Activated naive CD8-positive, alpha-beta T cell treated with anti-CD3 and anti-CD28 coated beads, Interleukin-2, amount 50 U/mL, for 16 hours (primary cell): ENCODE measurements around the gene ZNF783.
A peak's percentile ranks its signal among the peaks of the same experiment; 100 is the strongest.
"Not testable (repeated sequence)": the region's sequence is repeated elsewhere in the genome, so short reads cannot be mapped to it uniquely, and the experiment has no call there.

ENCODE experiments used
- DNase-seq: peaks from one replicate; pipeline ENCODE4 v3.0.0-alpha.2; 2020; ENCODE audit warnings: low read depth, low spot score

The ZNF783 gene

DNA sequence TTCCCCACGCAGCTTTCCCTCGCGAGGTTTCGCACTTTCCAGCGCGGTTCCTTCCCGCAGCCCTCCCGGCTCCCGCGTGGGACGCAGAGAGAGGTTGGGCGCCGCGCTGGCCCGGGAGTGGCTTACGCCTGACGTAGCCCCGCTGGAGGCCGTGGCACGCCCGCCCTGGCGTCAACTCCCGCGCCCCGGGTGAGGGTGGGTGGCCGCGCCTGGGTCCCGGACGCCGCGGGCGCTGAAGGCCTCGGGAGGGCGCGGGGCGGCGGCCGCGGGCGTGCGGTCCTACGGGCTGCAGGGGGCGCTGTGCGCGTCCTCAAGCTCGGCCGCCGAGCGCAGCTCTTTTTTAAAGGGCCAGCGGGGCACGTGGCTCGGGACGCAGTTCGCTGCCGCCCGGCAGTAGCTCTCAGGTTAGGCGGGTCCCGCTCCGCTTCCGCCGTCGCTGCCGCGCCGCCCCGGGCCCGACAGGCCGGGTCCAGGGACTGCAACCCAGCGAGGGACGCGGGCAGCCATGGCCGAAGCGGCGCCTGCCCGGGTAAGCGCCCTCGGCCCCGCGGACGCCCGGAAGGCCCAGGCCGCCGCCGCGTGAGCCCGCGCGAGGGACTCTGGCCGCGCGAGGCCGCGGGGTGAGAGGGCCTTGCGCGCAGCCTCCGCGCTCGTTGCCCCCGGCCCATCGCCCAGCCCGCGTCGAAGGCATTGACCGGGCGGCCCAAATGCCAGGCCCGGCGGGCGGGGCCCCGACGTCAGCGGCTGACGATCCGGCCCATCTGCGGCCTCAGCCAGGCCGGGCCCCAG lies at the start of gene ZNF783:
Gene ZNF783, plus strand, starts transcription at position 368 of the 789 bp plus-strand sequence. Its CDS starts 138 bp downstream, at position 506.
- DNase-seq: peak; percentile 61

DNA sequence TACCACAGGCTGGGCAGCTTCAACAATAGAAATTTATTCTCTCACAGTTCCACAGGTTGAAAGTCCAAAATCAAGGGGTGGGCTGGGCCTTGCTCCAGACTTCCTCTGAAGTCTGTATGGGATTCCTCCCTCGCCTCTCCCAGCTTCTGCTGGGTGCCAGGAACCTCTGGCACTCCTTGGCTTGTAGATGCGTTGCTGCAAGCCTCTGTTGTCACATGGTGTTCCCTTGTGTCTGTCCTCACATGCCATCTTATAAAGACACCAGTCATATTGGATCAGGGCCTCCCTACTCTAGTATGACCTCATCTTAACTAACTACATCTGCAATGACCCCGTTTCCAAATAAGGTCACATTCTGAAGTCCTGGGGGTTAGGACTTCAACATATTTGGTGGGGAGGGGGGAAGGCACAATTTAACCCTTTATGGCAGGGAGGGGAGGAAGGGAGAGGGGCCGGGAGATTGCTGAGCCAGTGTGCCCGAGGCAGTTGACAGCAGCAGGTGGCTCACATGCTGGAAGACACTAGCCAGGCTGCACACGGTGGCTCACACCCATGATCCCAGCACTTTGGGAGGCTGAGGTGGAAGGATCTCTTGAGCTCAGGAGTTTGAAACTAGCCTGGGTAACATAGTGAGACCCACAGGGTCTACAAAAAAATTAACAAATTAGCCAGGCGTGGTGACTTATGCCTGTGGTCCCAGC lies 47.8 kb upstream of the ZNF783 start:
- no peak for DNase-seq

DNA sequence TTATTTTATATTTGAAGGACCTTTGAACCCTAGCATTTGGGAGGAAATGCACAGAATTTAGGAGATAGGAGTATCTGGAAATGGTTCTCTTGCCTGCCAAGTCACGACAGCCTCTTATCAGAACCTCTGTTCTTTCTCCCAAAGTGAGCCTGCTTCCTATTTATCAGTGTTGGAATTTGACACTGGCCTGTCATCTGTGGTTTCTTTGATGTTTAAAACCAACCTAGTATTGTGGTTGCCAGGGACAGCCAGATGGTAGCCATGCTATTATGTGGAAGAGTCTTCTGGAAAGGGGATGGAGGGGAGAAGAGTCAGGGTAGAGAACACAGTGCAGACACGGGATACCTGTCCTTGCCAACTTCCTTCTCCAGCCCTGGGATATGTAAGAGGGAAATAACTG lies 45.6 kb upstream of the ZNF783 start:
- no peak for DNase-seq

DNA sequence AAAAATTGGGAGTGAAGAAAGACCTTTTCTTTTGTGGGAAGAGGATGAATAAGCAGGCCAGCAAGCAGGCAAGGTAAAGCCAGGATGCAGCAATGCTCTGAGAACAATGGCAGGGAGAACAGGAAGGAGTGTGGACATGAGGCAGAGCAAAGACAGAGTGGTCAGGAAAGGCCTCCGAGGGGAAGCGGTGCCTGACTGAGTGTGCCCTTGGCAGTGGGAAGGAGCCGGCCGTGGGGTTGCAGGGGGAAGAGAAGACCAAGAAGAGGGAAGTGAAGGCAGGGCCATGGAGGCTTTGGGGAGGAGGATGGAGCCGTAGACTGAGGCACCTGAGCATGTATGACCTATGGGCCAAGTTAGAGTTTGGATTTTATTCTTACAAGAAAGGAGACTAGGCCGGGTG lies 44.4 kb upstream of the ZNF783 start:
- DNase-seq: no peak

DNA sequence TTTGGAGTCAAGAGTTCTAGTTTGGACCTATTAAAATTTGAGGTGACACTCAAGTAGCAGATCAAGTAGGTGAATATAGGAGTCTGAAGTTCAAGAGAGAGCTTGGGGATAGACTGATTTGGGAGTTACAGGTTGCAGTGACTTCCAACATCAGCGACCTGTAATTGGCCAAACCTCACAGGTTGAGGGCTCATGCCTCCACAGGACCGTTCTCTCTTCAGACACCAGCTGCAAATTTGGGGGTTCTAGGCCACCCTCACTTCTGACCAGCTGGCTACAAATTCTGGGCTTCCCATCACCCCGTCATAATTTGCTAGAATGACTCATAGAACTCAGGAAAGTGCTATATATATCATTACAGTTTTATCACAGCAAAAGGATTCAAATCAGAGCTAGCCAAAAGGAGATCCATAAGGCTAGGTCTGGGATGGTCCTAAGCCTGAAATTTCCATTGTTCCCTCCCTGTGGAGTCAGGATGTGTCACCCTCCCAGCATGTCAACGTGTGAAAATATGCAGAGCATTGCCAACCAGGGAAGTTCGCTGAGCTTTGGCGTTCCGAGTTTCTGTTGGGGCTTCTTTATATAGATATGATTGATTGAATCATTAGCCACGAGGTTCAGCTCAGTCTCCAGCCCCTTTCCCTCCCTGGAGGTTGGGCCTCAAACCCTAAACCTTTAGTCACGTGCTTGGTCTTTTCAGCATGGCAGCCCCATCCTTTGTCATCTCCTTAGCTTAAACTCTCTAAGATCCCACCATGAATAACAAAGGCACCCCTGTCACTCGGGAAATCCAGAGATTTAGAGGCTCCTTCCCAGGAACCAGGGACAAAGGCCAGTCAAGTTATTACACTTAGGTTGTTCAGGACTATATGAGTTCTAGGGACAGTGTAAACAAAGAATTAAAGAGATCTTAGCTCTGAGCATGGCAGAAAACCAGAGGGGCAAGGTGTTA lies 43.3 kb upstream of the ZNF783 start:
- DNase-seq: no peak

DNA sequence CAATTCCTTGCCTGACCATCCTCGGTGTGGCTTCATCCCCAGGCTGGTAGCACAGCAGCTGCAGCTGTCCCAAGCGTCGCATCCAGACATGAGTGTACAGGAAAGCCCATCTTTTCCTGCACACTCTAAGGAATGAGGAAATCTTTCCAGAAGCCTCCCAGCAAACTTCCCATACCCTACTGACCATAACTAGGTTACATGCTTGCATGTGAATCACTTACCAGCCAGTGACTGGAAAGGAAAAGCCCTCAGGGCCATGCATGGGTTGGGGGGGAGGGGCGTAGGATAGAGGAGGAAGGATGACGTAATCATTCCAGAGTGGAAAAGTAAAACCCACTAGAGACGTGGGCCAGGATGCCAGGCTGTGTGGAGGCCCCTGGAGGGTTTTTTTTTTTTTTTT lies 41.5 kb upstream of the ZNF783 start:
- DNase-seq: no peak

DNA sequence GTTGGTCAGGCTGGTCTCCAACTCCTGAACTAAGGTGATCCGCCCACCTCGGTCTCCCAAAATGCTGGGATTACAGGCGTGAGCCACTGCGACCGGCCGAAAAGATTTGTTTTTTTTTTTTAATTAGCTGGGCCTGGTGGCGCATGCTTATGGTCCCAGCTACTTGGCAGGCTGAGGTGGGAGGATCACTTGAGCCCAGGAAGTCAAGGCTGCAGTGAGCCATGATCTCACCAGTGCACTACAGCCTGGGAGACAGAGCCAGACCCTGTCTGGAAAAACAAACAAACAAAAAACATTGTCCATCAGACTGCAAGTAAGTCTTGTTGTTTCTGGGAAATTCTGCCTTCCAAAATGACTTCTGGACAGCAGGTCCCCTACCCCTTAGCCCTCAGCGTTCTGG lies 38.8 kb upstream of the ZNF783 start:
- no peak for DNase-seq

DNA sequence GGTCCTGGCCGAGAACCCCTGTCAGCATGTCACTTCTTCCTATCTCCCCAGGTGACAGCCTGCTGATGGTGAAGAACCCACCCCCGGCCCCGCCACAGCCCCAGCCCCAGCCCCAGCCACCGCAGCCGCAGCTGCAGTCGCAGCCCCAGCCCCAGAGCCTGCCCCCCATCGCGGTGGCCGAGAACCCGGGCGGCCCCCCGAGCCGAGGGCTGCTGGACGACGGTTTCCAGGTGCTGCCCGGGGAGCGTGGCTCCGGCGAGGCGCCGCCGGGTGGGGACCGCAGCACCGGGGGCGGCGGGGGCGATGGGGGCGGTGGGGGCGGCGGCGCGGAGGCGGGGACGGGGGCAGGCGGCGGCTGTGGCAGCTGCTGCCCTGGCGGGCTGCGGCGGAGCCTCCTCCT lies 38.2 kb upstream of the ZNF783 start:
- no peak for DNase-seq

DNA sequence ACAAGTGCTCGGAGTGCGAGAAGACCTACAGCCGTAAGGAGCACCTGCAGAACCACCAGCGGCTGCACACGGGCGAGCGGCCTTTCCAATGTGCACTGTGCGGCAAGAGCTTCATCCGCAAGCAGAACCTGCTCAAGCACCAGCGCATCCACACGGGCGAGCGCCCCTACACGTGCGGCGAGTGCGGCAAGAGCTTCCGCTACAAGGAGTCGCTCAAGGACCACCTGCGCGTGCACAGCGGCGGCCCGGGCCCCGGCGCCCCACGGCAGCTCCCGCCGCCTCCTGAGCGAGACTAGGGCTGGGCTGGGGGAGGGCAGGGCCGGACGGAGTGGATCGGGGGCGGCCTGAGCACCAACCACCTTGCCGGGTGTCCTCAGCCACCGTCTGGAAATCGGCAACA lies 37.6 kb upstream of the ZNF783 start:
- no peak for DNase-seq

DNA sequence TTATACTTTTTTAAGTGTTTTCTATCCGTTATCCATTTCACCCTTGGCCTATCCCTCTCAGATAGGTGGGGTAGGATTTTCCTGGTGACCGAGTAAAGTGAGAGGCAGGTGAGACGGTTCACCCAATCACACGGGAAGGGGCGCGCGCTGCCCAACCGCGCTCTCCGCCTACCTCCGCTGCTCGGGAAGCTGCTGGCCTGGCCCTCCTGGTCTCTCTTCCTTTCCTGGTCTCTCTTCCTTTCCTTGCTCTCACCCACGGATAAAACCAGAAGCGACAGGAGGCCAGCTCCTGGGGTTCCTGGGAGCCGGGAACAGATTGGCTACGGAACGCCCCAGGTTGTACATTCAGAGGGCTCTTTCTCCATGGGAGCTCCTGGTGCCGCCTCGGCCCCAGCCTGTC lies 36.9 kb upstream of the ZNF783 start:
- DNase-seq: no peak

DNA sequence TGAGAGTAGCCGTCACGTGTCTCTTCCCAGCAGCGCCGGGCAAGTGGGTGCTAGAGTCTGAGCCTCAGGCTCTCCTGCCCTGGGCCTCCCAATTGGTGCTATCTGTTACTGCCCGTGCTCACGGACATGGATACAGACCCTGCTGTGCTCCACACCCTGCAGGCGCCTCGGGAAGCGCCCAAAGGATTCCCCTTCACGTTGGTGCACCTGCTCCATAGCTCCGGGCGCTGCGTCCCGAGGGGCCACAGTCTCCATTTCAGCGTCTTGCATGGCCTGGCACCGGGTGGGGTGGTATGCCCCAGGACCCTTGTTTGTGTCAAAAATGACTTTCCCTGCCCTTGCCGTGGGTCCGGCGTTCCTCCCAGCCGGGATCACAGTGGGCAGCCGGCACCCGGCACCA lies 36.3 kb upstream of the ZNF783 start:
- no peak for DNase-seq

DNA sequence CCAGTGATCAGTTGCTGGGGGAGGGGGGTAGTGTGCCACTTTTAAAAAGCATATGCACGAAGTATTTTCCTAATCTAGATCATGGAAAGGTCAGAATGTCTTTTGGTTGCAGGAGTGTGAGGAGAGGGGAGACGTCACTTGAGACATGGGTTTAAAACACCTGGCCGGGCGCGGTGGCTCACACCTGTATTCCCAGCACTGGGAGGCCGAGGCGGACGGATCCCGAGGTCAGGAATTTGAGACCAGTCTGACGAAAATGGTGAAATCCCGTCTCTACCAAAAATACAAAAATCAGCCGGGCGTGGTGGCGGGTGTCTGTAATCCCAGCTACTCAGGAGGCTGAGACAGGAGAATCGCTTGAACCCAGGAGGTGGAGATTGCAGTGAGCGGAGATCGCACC lies 35.6 kb upstream of the ZNF783 start:
- not testable (repeated sequence) for DNase-seq

DNA sequence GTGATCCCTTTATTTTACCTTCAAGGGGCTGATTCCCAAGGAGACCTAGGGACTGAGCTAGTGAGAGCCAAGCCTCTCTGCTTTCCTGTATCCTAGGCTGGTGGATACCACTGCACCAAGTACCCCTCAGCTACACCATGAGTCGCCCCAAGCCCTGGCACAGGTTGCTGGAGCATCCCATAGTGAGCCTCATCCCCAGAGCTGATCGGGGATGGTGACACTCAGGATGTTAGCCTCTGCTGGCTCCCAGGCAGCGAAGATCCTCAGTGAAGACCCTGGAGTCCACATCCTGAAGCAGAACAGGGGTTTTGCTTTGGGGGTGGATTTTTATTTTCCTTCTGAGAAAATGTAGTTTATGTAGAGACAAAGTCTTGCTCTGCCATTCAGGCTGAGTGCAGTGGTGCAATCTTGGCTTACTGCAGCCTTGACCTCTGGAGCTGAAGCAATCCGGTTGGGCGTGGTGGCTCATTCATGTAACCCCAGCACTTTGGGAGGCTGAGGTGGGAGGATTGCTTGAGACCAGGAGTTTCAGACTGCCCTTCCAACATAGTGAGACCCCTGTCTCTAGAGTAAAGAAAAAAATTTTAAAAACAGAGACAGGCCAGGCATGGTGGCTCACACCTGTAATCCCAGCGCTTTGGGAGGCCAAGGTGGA lies 35.0 kb upstream of the ZNF783 start:
- DNase-seq: no peak

DNA sequence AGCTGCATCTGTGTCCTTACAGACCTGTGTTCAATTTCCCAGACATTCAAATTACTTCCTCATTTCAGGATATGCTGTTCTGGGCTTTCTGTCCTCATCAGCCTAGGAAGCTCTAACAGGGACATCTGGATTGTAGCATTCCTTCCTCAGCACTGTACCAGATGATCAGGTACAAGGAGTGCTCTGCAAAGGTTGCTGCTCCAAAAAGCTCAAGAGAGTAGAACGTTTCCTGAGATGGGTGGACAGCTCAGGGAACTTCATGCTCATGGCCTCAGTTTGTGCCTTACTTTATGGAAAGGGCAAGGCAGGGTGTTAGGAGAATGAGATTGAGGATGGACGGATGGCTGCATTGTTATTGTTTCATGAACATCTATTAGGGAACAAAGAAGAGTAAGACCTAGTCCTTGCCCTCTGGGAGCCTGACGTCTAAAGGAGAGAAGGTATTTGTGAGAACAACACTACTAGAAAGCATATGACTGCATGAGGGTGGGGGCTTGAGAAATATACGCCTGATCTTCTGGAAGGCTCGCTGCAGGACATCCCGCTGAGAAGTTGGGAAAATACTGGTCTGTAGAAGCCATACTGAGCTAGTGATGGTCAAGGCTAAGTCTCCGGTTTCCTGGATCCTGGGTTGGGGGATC lies 33.0 kb upstream of the ZNF783 start:
- DNase-seq: no peak

DNA sequence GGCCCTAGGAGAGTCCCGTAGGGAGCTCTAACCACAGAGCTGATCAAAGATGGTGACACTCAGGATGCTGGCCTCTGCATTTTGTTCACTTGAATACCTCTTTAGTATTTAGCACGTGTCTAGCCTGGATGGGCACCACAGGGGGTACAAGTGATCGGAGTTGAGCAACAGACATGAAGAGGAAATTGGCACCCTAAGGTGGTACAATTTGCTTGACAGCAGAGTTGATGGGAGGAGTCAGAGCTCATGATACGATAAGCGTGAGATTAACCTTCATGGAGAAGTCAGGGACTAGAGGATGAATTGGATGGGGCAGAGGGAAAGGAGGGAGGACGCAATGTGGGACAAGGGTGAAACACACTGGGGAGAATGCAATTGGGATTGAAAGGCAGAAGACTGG lies 32.5 kb upstream of the ZNF783 start:
- DNase-seq: no peak

DNA sequence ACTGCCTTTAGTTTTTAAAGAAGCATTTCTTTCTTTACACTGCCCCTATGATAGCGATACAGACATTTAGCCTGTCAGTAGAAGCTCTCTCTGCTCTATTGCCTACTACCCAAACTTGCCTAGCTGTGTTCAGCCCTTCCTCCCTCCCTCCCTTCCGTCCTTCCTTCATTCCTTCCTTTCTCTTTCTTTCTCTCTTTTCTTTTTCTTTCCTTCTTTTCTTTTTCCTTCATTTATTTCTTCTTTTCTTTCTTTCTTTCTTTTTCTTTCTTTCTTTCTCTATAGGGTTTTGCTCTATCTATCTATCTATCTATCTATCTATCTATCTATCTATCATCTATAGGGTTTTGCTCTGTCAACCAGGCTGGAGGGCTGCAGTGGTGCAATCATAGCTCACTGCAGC lies 29.6 kb upstream of the ZNF783 start:
- no peak for DNase-seq

DNA sequence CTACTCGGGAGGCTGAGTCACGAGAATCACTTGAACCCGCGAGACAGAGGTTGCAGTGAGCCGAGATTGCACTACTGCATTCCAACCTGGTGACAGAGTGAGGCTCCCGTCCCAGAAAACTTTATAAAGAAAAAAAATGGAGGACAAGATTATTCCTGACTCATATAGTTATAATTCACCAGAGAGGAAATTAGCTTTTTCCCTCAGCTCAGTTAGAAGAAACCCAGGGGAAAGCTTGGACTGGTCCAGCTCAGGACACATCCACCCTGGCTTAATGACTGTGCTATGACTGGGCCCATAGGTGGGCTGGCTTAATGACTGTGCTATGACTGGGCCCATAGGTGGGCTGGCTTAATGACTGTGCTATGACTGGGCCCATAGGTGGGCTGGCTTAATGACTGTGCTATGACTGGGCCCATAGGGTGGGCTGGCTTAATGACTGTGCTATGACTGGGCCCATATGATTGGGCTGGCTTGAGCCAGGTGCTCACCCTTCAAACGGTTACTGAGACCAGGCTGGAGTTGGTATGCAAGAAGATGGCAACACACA lies 28.3 kb upstream of the ZNF783 start:
- not testable (repeated sequence) for DNase-seq

DNA sequence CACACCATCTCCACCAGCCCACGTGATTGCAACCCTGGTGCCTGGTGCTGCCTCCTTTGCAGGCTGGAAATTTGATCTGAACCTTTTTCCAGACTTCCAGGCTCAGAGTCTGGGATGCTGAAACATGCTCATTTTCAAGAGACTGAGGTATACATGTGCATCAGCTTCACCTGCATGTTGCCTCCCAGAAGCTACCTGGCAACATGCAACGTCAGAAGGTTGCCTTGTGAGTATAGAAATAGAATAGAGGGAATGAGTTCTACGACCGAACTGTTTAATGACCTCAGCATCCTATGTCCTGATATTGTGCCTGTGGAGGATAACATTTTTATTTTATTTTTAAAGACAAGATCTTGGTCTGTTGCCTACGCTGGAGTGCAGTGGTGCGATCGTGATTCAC lies 24.5 kb upstream of the ZNF783 start:
- DNase-seq: no peak

DNA sequence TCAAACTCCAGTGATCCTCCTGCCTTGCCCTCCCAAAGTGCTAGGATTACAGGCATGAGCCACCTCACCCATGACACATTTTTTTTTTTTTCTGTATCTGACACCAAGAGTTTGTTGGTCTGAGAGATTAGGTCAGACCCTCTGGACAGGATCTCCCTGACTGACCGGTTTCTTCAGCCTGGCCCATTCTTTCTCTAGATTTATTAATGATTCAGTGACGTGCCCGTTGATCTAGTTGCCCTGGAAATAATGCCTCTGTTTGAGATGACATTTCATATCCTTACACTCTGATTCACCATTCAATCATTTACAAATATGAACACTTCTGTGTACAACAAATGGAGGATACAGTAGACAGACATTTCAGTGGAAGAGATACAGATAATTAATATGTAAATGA lies 23.9 kb upstream of the ZNF783 start:
- no peak for DNase-seq

DNA sequence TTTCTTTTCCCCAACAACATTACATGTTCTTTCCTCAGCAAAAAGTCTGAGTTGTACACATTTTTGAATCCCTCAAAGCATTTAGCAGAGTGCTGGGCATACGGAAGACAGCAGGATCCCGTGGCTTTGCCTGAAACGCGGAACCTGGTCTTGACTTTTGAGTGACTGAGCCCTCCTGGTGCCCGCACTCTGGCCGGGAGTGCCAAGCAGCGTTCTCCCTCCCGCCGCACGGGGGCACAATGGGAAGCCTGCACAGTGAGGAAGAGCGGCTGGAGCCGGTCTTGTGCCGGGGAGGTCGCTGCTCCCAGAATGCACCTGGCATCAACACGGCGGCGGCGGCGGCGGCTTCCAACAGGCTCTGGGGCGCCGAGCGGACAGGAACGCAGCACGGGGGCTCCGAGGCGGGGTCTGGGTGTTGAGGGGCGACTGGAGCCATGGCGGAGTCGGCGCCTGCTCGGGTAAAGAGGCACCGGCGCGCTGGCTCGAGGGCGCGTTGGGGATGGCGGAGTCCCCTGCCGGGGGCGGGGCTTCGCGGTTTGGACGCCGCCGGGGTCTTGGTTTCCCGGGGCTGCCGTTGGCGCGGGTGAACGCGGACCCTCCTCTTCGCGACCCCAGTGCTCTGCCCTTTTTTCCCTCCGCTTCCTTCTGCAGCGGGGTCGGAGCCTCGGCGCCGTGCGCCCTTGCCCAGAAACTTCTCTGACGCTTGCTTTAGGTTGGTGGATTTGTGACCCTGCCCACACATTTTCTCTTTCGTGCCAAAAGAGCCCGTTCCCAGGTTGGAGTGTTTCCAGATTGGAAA lies 22.5 kb upstream of the ZNF783 start, which contains the start of gene ZNF212:
Gene ZNF212, plus strand, starts transcription at position 307 of the 799 bp plus-strand sequence. Its CDS starts 128 bp downstream, at position 435.
- DNase-seq: peak; percentile 73
